Liver (tissue), 10 donors: ENCODE measurements around the gene KLHDC9. TPM values are rescaled to one million over a fixed set of nuclear protein-coding genes. Genes with fewer than 3 reads are reported as not detected.

Source experiments
- DNase-seq: peaks from one replicate; pipeline ENCODE4 v3.0.0-alpha.2; 2017; ENCODE audit warnings: low spot score
- H3K27ac ChIP-seq, 2 donors: one replicate each; pipeline ENCODE4 v1.7.0; 2013; ENCODE audit warnings: inconsistent platforms in 2 of 2, low read length in 2 of 2, control low read depth in 1 of 2, low read depth in 1 of 2, mild to moderate bottlenecking in 1 of 2
- H3K27me3 ChIP-seq, 4 donors: one replicate each; pipeline versions ENCODE4 v1.6.1 to v1.7.0; 2013; ENCODE audit warnings: low read length in 3 of 4, inconsistent platforms in 1 of 4, mild to moderate bottlenecking in 1 of 4, moderate library complexity in 1 of 4; ENCODE audit not compliant: control insufficient read depth in 4 of 4, insufficient read depth in 4 of 4
- H3K36me3 ChIP-seq, 4 donors: one replicate each; pipeline versions ENCODE4 v1.6.1 to v1.7.0; 2013; ENCODE audit warnings: low read length in 3 of 4, mild to moderate bottlenecking in 3 of 4, low read depth in 1 of 4, moderate library complexity in 1 of 4; ENCODE audit not compliant: control insufficient read depth in 4 of 4, insufficient read depth in 3 of 4
- H3K4me1 ChIP-seq, 4 donors: one replicate each; pipeline versions ENCODE4 v1.6.1 to v1.7.0; 2013; ENCODE audit warnings: low read length in 3 of 4, mild to moderate bottlenecking in 3 of 4, moderate library complexity in 1 of 4; ENCODE audit not compliant: control insufficient read depth in 4 of 4, insufficient read depth in 4 of 4
- H3K4me3 ChIP-seq, 3 donors: one replicate each; pipeline versions ENCODE4 v1.6.1 to v1.7.0; 2013; ENCODE audit warnings: low read length in 3 of 3, control low read depth in 1 of 3, low read depth in 1 of 3, mild to moderate bottlenecking in 1 of 3
- H3K9ac ChIP-seq, 2 donors: one replicate each; pipeline ENCODE4 v1.7.0; 2013; ENCODE audit warnings: low read length in 2 of 2, mild to moderate bottlenecking in 2 of 2, moderate library complexity in 2 of 2, control low read depth in 1 of 2, low read depth in 1 of 2
- H3K9me3 ChIP-seq, 4 donors: one replicate each; pipeline versions ENCODE4 v1.6.1 to v1.7.0; 2013; ENCODE audit warnings: low read length in 3 of 4; ENCODE audit not compliant: control insufficient read depth in 4 of 4
- FOXA1 ChIP-seq: IDR thresholded peaks from 2 replicates; pipeline ENCODE4 v1.6.1; 2016; ENCODE audit warnings: antibody characterized with exemption
- FOXA2 ChIP-seq: IDR thresholded peaks from 2 replicates; pipeline ENCODE4 v1.6.1; 2016; ENCODE audit warnings: antibody characterized with exemption
- GABPA ChIP-seq, 2 donors: IDR thresholded peaks in 1 of 2; conservative IDR thresholded peaks in 1 of 2; 2 replicates each; pipeline ENCODE4 v1.6.1; 2016; ENCODE audit warnings: antibody characterized with exemption in 2 of 2, mild to moderate bottlenecking in 1 of 2, moderate library complexity in 1 of 2
- HNF4A ChIP-seq, 2 donors: conservative IDR thresholded peaks; 2 replicates each; pipeline ENCODE4 v1.6.1; 2016; ENCODE audit warnings: antibody characterized with exemption in 2 of 2, mild to moderate bottlenecking in 2 of 2
- JUND ChIP-seq, 2 donors: IDR thresholded peaks; 2 replicates each; pipeline ENCODE4 v1.6.1; 2016; ENCODE audit warnings: antibody characterized with exemption in 2 of 2
- RAD21 ChIP-seq, 2 donors: IDR thresholded peaks; 2 replicates each; pipeline ENCODE4 v1.6.1; 2016; ENCODE audit warnings: antibody characterized with exemption in 2 of 2, mild to moderate bottlenecking in 2 of 2
- REST ChIP-seq: IDR thresholded peaks from 2 replicates; pipeline ENCODE4 v1.6.1; 2016; ENCODE audit warnings: antibody characterized with exemption, mild to moderate bottlenecking
- SP1 ChIP-seq: IDR thresholded peaks from 2 replicates; pipeline ENCODE4 v1.6.1; 2018; ENCODE audit warnings: antibody characterized with exemption, mild to moderate bottlenecking
- TAF1 ChIP-seq: conservative IDR thresholded peaks from 2 replicates; pipeline ENCODE4 v1.6.1; 2016; ENCODE audit warnings: antibody characterized with exemption, mild to moderate bottlenecking
- YY1 ChIP-seq: IDR thresholded peaks from 2 replicates; pipeline ENCODE4 v1.6.1; 2016; ENCODE audit warnings: antibody characterized with exemption, mild to moderate bottlenecking
- WGBS: extraction: QIAGEN DNeasy Blood & Tissue Kit; methylation state at CpG from one replicate; pipeline ENCODE4 v1.1.7; 2013; 5-methylcytosine and 5-hydroxymethylcytosine counted together
- polyA plus RNA-seq, 2 donors: library from polyadenylated mRNA; stranded (reverse) in 1 of 2; unstranded in 1 of 2; fragments of 200-250 nt in 1 of 2; fragments of >200 nt in 1 of 2; fragmentation: Nextera tagmentation in 1 of 2; extraction: Ambion mirVana in 1 of 2; gene quantifications; one replicate each; pipeline versions ENCODE4 v1.2.1 to v1.2.3, GENCODE V29; 2013 to 2015
- small RNA-seq: library from RNA; depleted of rRNA; stranded (forward); fragments of <200 nt; gene quantifications from one replicate; pipeline ENCODE3, GENCODE V24; 2014
- total RNA-seq, 2 donors: library from RNA; depleted of rRNA; stranded (reverse); fragments of >200 nt; gene quantifications; one replicate each; pipeline ENCODE4 v1.2.3, GENCODE V29; 2014
- TF ChIP-seq, protein P1 (sequence below): IDR thresholded peaks from 2 replicates; pipeline ENCODE4 v1.6.1; 2016; ENCODE audit warnings: antibody characterized with exemption
- TF ChIP-seq, protein P2 (sequence below): fragments of 150-350 bp; IDR thresholded peaks from 2 replicates; pipeline ENCODE4 v1.5.1; 2017; ENCODE audit warnings: improper control_type of control experiment, low read depth, low read length; ENCODE audit not compliant: missing input control
- donor health status: healthy.
- donor health status: healthy.
- donor health status: healthy.
- donor health status: healthy.
- donor health status: healthy.

The KLHDC9 gene
- total and polyA plus RNA-seq, 4 donors = 1.9 to 3.3 (median 2.6) TPM

GRCh38 chr1:161145832-161146231 lies 47.7 kb downstream of the KLHDC9 start:
- no peak for DNase-seq

More at GRCh38 chr1:161145832-161146231, 47.7 kb downstream of the KLHDC9 start:
- Histone ChIP-seq H3K27ac (no peak overlapping the region), H3K36me3 (no peaks in the 10 kb centered on the region), H3K4me3 (no peak overlapping the region), H3K9ac (no peak overlapping the region), H3K27me3 (no peaks in the 10 kb centered on the region), H3K4me1 (no peaks in the 10 kb centered on the region), H3K9me3 (no peaks in the 10 kb centered on the region)
- 85% methylated on average over 3 of the region's 3 CpGs for WGBS
- TF ChIP-seq REST = no peak
- no peak for TF ChIP-seq RAD21 (IDR thresholded peaks at IDR 0.05)
- no peak for TF ChIP-seq FOXA1
- TF ChIP-seq, protein P1, sequence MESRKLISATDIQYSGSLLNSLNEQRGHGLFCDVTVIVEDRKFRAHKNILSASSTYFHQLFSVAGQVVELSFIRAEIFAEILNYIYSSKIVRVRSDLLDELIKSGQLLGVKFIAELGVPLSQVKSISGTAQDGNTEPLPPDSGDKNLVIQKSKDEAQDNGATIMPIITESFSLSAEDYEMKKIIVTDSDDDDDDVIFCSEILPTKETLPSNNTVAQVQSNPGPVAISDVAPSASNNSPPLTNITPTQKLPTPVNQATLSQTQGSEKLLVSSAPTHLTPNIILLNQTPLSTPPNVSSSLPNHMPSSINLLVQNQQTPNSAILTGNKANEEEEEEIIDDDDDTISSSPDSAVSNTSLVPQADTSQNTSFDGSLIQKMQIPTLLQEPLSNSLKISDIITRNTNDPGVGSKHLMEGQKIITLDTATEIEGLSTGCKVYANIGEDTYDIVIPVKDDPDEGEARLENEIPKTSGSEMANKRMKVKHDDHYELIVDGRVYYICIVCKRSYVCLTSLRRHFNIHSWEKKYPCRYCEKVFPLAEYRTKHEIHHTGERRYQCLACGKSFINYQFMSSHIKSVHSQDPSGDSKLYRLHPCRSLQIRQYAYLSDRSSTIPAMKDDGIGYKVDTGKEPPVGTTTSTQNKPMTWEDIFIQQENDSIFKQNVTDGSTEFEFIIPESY = no peak
- no peak for TF ChIP-seq FOXA2
- no peak for TF ChIP-seq YY1
- no peak for TF ChIP-seq SP1
- no peak for TF ChIP-seq HNF4A (conservative IDR thresholded peaks at IDR 0.05)
- no peak for TF ChIP-seq GABPA (IDR thresholded peaks at IDR 0.05 in 1 of 2, conservative IDR thresholded peaks at IDR 0.05 in 1 of 2)
- no peak for TF ChIP-seq TAF1
- no peak for TF ChIP-seq JUND (IDR thresholded peaks at IDR 0.05)
- TF ChIP-seq, protein P2, sequence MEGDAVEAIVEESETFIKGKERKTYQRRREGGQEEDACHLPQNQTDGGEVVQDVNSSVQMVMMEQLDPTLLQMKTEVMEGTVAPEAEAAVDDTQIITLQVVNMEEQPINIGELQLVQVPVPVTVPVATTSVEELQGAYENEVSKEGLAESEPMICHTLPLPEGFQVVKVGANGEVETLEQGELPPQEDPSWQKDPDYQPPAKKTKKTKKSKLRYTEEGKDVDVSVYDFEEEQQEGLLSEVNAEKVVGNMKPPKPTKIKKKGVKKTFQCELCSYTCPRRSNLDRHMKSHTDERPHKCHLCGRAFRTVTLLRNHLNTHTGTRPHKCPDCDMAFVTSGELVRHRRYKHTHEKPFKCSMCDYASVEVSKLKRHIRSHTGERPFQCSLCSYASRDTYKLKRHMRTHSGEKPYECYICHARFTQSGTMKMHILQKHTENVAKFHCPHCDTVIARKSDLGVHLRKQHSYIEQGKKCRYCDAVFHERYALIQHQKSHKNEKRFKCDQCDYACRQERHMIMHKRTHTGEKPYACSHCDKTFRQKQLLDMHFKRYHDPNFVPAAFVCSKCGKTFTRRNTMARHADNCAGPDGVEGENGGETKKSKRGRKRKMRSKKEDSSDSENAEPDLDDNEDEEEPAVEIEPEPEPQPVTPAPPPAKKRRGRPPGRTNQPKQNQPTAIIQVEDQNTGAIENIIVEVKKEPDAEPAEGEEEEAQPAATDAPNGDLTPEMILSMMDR = no peak

Small RNA genes within 50 kb of the gene (small RNA-seq; reads per million reads assigned to genes)
- gene RF01225 = not detected

Other genes starting within 250 kb of the KLHDC9 start
- gene CD244, start 235.5 kb upstream of the KLHDC9 start, total RNA-seq = 1 to 10 TPM; 2.4 to 6.6 TPM
- 1 to 10 TPM in 1 of 2 donors, under 1 TPM in 1; 0.85 to 1.1 TPM for gene CD244, start 235.5 kb upstream of the KLHDC9 start, polyA plus RNA-seq
- 10 to 100 TPM in 1 of 2 donors, 1 to 10 TPM in 1; 5.0 to 13.4 TPM for gene ITLN1, start 213.2 kb upstream of the KLHDC9 start, total RNA-seq
- 1 to 10 TPM; 3.7 to 6.1 TPM for gene ITLN1, start 213.2 kb upstream of the KLHDC9 start, polyA plus RNA-seq
- under 1 TPM in 1 of 2 donors, not detected in 1; 0.50 TPM for gene ITLN2, start 143.6 kb upstream of the KLHDC9 start, total RNA-seq
- under 1 TPM in 1 of 2 donors, not detected in 1; 0.12 TPM for gene ITLN2, start 143.6 kb upstream of the KLHDC9 start, polyA plus RNA-seq
- gene F11R, start 77.2 kb upstream of the KLHDC9 start, total RNA-seq = 10 to 100 TPM; 45.9 to 80.4 TPM
- gene F11R, start 77.2 kb upstream of the KLHDC9 start, polyA plus RNA-seq = 10 to 100 TPM; 25.8 to 45.3 TPM
- 10 to 100 TPM; 10.9 to 23.6 TPM for gene TSTD1, start 59.4 kb upstream of the KLHDC9 start, total RNA-seq
- gene TSTD1, start 59.4 kb upstream of the KLHDC9 start, polyA plus RNA-seq = 10 to 100 TPM; 45.9 to 67.5 TPM
- gene USF1, start 52.4 kb upstream of the KLHDC9 start, total RNA-seq = 10 to 100 TPM; 29.8 to 43.5 TPM
- 10 to 100 TPM; 19.2 to 24.5 TPM for gene USF1, start 52.4 kb upstream of the KLHDC9 start, polyA plus RNA-seq
- 1 to 10 TPM; 6.6 to 8.9 TPM for gene ARHGAP30, start 28.5 kb upstream of the KLHDC9 start, total RNA-seq
- 1 to 10 TPM; 1.2 to 3.5 TPM for gene ARHGAP30, start 28.5 kb upstream of the KLHDC9 start, polyA plus RNA-seq
- not detected for gene NECTIN4, start 8.8 kb upstream of the KLHDC9 start, total RNA-seq
- under 1 TPM in 1 of 2 donors, not detected in 1; 0.01 TPM for gene NECTIN4, start 8.8 kb upstream of the KLHDC9 start, polyA plus RNA-seq
- 10 to 100 TPM; 12.4 to 19.3 TPM for gene PFDN2, start 19.7 kb downstream of the KLHDC9 start, total RNA-seq
- gene PFDN2, start 19.7 kb downstream of the KLHDC9 start, polyA plus RNA-seq = 10 to 100 TPM; 48.7 to 61.9 TPM
- gene NIT1, start 19.7 kb downstream of the KLHDC9 start, total RNA-seq = 10 to 100 TPM; 17.8 to 37.2 TPM
- 10 to 100 TPM; 41.4 to 45.8 TPM for gene NIT1, start 19.7 kb downstream of the KLHDC9 start, polyA plus RNA-seq
- 10 to 100 TPM; 13.8 to 16.7 TPM for gene DEDD, start 34.3 kb downstream of the KLHDC9 start, total RNA-seq
- 10 to 100 TPM; 15.2 to 17.7 TPM for gene DEDD, start 34.3 kb downstream of the KLHDC9 start, polyA plus RNA-seq
- gene UFC1, start 55.6 kb downstream of the KLHDC9 start, total RNA-seq = 10 to 100 TPM; 34.2 to 44.1 TPM
- gene UFC1, start 55.6 kb downstream of the KLHDC9 start, polyA plus RNA-seq = 10 to 100 TPM; 42.5 to 47.5 TPM
- gene USP21, start 61.1 kb downstream of the KLHDC9 start, total RNA-seq = 1 to 10 TPM; 7.2 to 9.0 TPM
- 1 to 10 TPM; 4.1 to 5.8 TPM for gene USP21, start 61.1 kb downstream of the KLHDC9 start, polyA plus RNA-seq
- 100 to 1,000 TPM in 1 of 2 donors, 1 to 10 TPM in 1; 6.2 to 106 TPM for gene PPOX, start 68.1 kb downstream of the KLHDC9 start, total RNA-seq
- gene PPOX, start 68.1 kb downstream of the KLHDC9 start, polyA plus RNA-seq = 1 to 10 TPM; 6.2 to 9.6 TPM
- 10 to 100 TPM; 13.1 to 23.8 TPM for gene B4GALT3, start 79.1 kb downstream of the KLHDC9 start, total RNA-seq
- 10 to 100 TPM; 14.0 to 15.4 TPM for gene B4GALT3, start 79.1 kb downstream of the KLHDC9 start, polyA plus RNA-seq
- 1 to 10 TPM in 1 of 2 donors, under 1 TPM in 1; 0.28 to 2.2 TPM for gene ADAMTS4, start 100.7 kb downstream of the KLHDC9 start, total RNA-seq
- under 1 TPM; 0.21 to 0.48 TPM for gene ADAMTS4, start 100.7 kb downstream of the KLHDC9 start, polyA plus RNA-seq
- 100 to 1,000 TPM; 105 to 167 TPM for gene NDUFS2, start 104.0 kb downstream of the KLHDC9 start, total RNA-seq
- gene NDUFS2, start 104.0 kb downstream of the KLHDC9 start, polyA plus RNA-seq = 100 to 1,000 TPM in 1 of 2 donors, 10 to 100 TPM in 1; 93.3 to 135 TPM
- 10 to 100 TPM; 25.4 to 32.6 TPM for gene FCER1G, start 116.9 kb downstream of the KLHDC9 start, total RNA-seq
- 10 to 100 TPM; 46.1 to 77.1 TPM for gene FCER1G, start 116.9 kb downstream of the KLHDC9 start, polyA plus RNA-seq
- 1,000 to 10,000 TPM; 5,041 to 8,644 TPM for gene APOA2, start 125.3 kb downstream of the KLHDC9 start, total RNA-seq
- over 10,000 TPM; 12,638 to 30,612 TPM for gene APOA2, start 125.3 kb downstream of the KLHDC9 start, polyA plus RNA-seq
- gene TOMM40L, start 127.7 kb downstream of the KLHDC9 start, total RNA-seq = 1 to 10 TPM; 6.7 to 7.4 TPM
- gene TOMM40L, start 127.7 kb downstream of the KLHDC9 start, polyA plus RNA-seq = 10 to 100 TPM; 10.4 to 10.5 TPM
- 10 to 100 TPM; 10.4 to 52.3 TPM for gene NR1I3, start 139.8 kb downstream of the KLHDC9 start, total RNA-seq
- gene NR1I3, start 139.8 kb downstream of the KLHDC9 start, polyA plus RNA-seq = 100 to 1,000 TPM in 1 of 2 donors, 10 to 100 TPM in 1; 43.0 to 128 TPM
- 1 to 10 TPM; 5.9 to 8.7 TPM for gene PCP4L1, start 160.4 kb downstream of the KLHDC9 start, total RNA-seq
- 1 to 10 TPM; 1.1 to 4.1 TPM for gene PCP4L1, start 160.4 kb downstream of the KLHDC9 start, polyA plus RNA-seq
- 1 to 10 TPM in 1 of 2 donors, under 1 TPM in 1; 0.37 to 1.0 TPM for gene MPZ, start 211.6 kb downstream of the KLHDC9 start, total RNA-seq
- gene MPZ, start 211.6 kb downstream of the KLHDC9 start, polyA plus RNA-seq = 1 to 10 TPM in 1 of 2 donors, under 1 TPM in 1; 0.97 to 7.4 TPM
- 100 to 1,000 TPM in 1 of 2 donors, 10 to 100 TPM in 1; 44.3 to 116 TPM for gene SDHC, start 216.0 kb downstream of the KLHDC9 start, total RNA-seq
- 100 to 1,000 TPM in 1 of 2 donors, 10 to 100 TPM in 1; 77.7 to 247 TPM for gene SDHC, start 216.0 kb downstream of the KLHDC9 start, polyA plus RNA-seq